ENCODE data around the gene INPP5A.

INPP5A gene

DNA sequence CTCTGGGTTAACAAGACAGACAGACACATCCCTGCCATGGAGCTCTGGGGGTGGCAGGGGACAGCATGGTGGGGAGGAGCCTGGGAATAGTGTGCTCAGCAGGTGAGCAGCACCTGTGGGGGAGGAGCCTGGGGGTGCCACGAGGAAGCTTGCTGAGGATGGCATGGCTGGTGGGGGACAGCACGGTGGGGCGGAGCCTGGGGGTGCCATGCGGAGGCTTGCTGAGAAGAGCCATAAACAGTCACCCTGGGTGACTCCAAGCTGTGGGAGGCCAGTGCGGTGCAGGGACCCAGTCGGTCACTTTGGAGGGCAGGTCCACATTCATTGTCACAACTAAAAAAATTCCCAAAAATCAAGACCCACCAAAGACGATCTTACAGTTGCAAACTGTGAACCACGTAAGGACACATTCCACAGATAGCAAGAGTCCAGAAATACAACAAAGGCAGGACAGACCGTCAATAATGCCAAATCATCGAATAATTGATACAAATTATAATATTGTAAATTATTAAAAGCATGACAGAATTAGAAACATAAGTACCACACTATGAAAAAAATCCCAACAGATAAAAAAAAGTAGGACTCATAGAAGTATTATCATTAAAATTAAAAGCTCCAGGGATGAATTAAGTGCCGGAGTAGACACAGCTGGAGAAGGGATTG lies 223.9 kb downstream of the INPP5A start:
- DNase-seq (ENCODE audit: low read depth in 1 of 2, low spot score in 1 of 2) = no peak
- no peak overlapping the region for H3K27ac ChIP-seq (replicated peaks)
- H3K27me3 ChIP-seq (ENCODE audit: insufficient read depth, poor library complexity, severe bottlenecking) = no peaks in the 10 kb centered on the region
- no peak for TF ChIP-seq CTCF (IDR thresholded peaks at IDR 0.05; ENCODE audit: insufficient read depth, low read length)
- TF ChIP-seq POLR2AphosphoS5 (IDR thresholded peaks at IDR 0.05; ENCODE audit: low read depth) = no peak
- TF ChIP-seq SPI1 (IDR thresholded peaks at IDR 0.05; ENCODE audit: borderline replicate concordance, low read depth) = no peak
- TF ChIP-seq, protein P1, sequence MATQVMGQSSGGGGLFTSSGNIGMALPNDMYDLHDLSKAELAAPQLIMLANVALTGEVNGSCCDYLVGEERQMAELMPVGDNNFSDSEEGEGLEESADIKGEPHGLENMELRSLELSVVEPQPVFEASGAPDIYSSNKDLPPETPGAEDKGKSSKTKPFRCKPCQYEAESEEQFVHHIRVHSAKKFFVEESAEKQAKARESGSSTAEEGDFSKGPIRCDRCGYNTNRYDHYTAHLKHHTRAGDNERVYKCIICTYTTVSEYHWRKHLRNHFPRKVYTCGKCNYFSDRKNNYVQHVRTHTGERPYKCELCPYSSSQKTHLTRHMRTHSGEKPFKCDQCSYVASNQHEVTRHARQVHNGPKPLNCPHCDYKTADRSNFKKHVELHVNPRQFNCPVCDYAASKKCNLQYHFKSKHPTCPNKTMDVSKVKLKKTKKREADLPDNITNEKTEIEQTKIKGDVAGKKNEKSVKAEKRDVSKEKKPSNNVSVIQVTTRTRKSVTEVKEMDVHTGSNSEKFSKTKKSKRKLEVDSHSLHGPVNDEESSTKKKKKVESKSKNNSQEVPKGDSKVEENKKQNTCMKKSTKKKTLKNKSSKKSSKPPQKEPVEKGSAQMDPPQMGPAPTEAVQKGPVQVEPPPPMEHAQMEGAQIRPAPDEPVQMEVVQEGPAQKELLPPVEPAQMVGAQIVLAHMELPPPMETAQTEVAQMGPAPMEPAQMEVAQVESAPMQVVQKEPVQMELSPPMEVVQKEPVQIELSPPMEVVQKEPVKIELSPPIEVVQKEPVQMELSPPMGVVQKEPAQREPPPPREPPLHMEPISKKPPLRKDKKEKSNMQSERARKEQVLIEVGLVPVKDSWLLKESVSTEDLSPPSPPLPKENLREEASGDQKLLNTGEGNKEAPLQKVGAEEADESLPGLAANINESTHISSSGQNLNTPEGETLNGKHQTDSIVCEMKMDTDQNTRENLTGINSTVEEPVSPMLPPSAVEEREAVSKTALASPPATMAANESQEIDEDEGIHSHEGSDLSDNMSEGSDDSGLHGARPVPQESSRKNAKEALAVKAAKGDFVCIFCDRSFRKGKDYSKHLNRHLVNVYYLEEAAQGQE (IDR thresholded peaks at IDR 0.05; ENCODE audit: insufficient replicate concordance, low read depth) = no peak
- no peak for TF ChIP-seq GABPA (IDR thresholded peaks at IDR 0.05; ENCODE audit: low read depth)
- no peak overlapping the region for H3K4me3 ChIP-seq (replicated peaks; ENCODE audit: insufficient read depth, low read length)

DNA sequence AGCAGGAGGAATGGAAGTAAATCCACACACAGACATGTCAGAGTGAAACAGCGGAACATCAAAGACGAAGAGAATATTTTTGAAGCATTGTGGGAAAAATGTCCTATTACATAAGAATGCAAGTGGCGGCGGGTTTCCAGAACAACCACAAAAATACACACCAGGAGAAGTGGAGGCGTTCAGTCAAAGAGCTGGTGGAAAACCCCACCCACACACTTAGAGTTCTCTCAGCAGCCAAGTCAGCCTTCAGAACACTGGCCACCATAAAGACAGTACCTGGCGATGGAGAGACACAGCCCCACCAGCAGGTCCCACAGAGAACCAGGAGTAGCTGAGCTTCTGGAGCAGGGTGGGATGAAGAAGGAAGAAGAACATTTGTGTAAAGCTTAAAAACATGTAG lies 224.7 kb downstream of the INPP5A start:
- TF ChIP-seq, protein P1 (IDR thresholded peaks at IDR 0.05; ENCODE audit: insufficient replicate concordance, low read depth) = no peak
- TF ChIP-seq POLR2AphosphoS5 (IDR thresholded peaks at IDR 0.05; ENCODE audit: low read depth) (no peak), SPI1 (IDR thresholded peaks at IDR 0.05; ENCODE audit: borderline replicate concordance, low read depth) (no peak), GABPA (IDR thresholded peaks at IDR 0.05; ENCODE audit: low read depth) (no peak), CTCF (IDR thresholded peaks at IDR 0.05; ENCODE audit: insufficient read depth, low read length) (no peak)
- Histone ChIP-seq H3K27me3 (ENCODE audit: insufficient read depth, poor library complexity, severe bottlenecking) (no peaks in the 10 kb centered on the region), H3K4me3 (replicated peaks; ENCODE audit: insufficient read depth, low read length) (no peak overlapping the region), H3K27ac (replicated peaks) (no peak overlapping the region)
- DNase-seq (ENCODE audit: low read depth in 1 of 2, low spot score in 1 of 2) = no peak

- DNase-seq (ENCODE audit: low read depth in 1 of 2, low spot score in 1 of 2) = no peak
- no peak overlapping the region for H3K27ac ChIP-seq (replicated peaks)
- TF ChIP-seq CTCF (IDR thresholded peaks at IDR 0.05; ENCODE audit: insufficient read depth, low read length) (no peak), POLR2AphosphoS5 (IDR thresholded peaks at IDR 0.05; ENCODE audit: low read depth) (no peak), GABPA (IDR thresholded peaks at IDR 0.05; ENCODE audit: low read depth) (no peak), SPI1 (IDR thresholded peaks at IDR 0.05; ENCODE audit: borderline replicate concordance, low read depth) (no peak)
- TF ChIP-seq, protein P1 (IDR thresholded peaks at IDR 0.05; ENCODE audit: insufficient replicate concordance, low read depth) = no peak
- H3K27me3 ChIP-seq (ENCODE audit: insufficient read depth, poor library complexity, severe bottlenecking) = no peaks in the 10 kb centered on the region
- H3K4me3 ChIP-seq (replicated peaks; ENCODE audit: insufficient read depth, low read length) = no peak overlapping the region
These were observed 226.0 kb downstream of the INPP5A start for GRCh38 chr10:132763545-132763944.
